Nephron (organoid): Measurements from ENCODE around the gene MYOT.
A peak's percentile ranks its signal among the peaks of the same experiment; 100 is the strongest.

Experiments
- H3K27ac Mint-ChIP-seq, 3 experiments: 2 replicates each; pipeline ENCODE4 v1.8.0; 2020; ENCODE audit warnings: mixed read lengths in 3 of 3, mild to moderate bottlenecking in 2 of 3, moderate library complexity in 1 of 3
- H3K27me3 Mint-ChIP-seq: 2 replicates; pipeline ENCODE4 v1.8.0; 2021; ENCODE audit warnings: low read depth, mild to moderate bottlenecking, moderate library complexity, mixed read lengths
- H3K36me3 Mint-ChIP-seq: 2 replicates; pipeline ENCODE4 v1.8.0; 2020; ENCODE audit warnings: low read depth, mixed read lengths
- H3K4me1 Mint-ChIP-seq: 2 replicates; pipeline ENCODE4 v1.8.0; 2020; ENCODE audit warnings: mixed read lengths
- H3K4me3 Mint-ChIP-seq, 3 experiments: 2 replicates each; pipeline ENCODE4 v1.8.0; 2020; ENCODE audit warnings: mild to moderate bottlenecking in 3 of 3, mixed read lengths in 3 of 3, moderate library complexity in 2 of 3
- H3K9me3 Mint-ChIP-seq: 2 replicates; pipeline ENCODE4 v1.8.0; 2020; ENCODE audit warnings: mixed read lengths
- TF ChIP-seq, protein P1 (sequence below), 3 experiments: fragments of 200-600 bp; sonication (generic); IDR thresholded peaks; one replicate each; pipeline ENCODE4 v1.5.0; 2021; ENCODE audit warnings: antibody characterized with exemption in 3 of 3; ENCODE audit not compliant: unreplicated experiment in 3 of 3

MYOT gene

GRCh38 chr5:137935694-137936093 lies 68.0 kb downstream of the MYOT start:
- H3K27ac Mint-ChIP-seq, result peak overlapping the region in 1 of 3 experiments; percentile 44
- peaks cover 18% of the 10 kb centered on the region for H3K4me1 Mint-ChIP-seq
- H3K9me3 Mint-ChIP-seq, result no peaks in the 10 kb centered on the region
- peaks cover 46% of the 10 kb centered on the region for H3K36me3 Mint-ChIP-seq
- TF ChIP-seq, protein P1, sequence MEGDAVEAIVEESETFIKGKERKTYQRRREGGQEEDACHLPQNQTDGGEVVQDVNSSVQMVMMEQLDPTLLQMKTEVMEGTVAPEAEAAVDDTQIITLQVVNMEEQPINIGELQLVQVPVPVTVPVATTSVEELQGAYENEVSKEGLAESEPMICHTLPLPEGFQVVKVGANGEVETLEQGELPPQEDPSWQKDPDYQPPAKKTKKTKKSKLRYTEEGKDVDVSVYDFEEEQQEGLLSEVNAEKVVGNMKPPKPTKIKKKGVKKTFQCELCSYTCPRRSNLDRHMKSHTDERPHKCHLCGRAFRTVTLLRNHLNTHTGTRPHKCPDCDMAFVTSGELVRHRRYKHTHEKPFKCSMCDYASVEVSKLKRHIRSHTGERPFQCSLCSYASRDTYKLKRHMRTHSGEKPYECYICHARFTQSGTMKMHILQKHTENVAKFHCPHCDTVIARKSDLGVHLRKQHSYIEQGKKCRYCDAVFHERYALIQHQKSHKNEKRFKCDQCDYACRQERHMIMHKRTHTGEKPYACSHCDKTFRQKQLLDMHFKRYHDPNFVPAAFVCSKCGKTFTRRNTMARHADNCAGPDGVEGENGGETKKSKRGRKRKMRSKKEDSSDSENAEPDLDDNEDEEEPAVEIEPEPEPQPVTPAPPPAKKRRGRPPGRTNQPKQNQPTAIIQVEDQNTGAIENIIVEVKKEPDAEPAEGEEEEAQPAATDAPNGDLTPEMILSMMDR (IDR thresholded peaks at IDR 0.05; ENCODE audit: unreplicated experiment in 3 of 3), result no peak
- no peak overlapping the region for H3K4me3 Mint-ChIP-seq
- no peaks in the 10 kb centered on the region for H3K27me3 Mint-ChIP-seq
